K562 (cell line): ENCODE results near the gene ANKRD60. TPM values are rescaled to one million over a fixed set of nuclear protein-coding genes. Genes with fewer than 3 reads are reported as not detected.

Experiments used
- ATAC-seq: fragments of 200-7000 bp; cut with Tn5 transposase; 3 replicates; pipeline ENCODE4 v1.9.1; 2020; ENCODE audit warnings: moderate library complexity
- BruUV-seq: library from RNA; stranded (reverse); fragments of 400-500 nt; replicated peaks from 2 replicates; lab custom pipeline; 2021; lab: Mats Ljungman, UMichigan
- CTCF ChIA-PET: fragments of 300-600 bp; formaldehyde crosslinking; extraction: SDS; loops from one replicate; lab custom pipeline; 2021; ENCODE audit warnings: low intra/inter-chr PET ratio; lab: Yijun Ruan, JAX
- POLR2A ChIA-PET: fragments of 300-600, 350-650 bp; sonication (Branson Sonifier 250); formaldehyde crosslinking; extraction: SDS; loops from one replicate; lab custom pipeline; 2021; ENCODE audit warnings: antibody characterized with exemption, inconsistent platforms; lab: Yijun Ruan, JAX
- DNase-seq, 4 experiments: peaks; one replicate each; pipeline versions ENCODE4 v3.0.0 to v3.0.0-alpha.2; 2011 to 2018; ENCODE audit warnings: low spot score in 3 of 4, mixed read lengths in 3 of 4; ENCODE audit errors: extremely low read depth in 1 of 4
- FAIRE-seq: peaks from 2 replicates; lab custom pipeline; 2011; peaks lifted over from hg19 to GRCh38; lab: Jason Lieb, UNC
- H2AFZ ChIP-seq: 2 replicates; pipeline ENCODE4 v1.6.0; 2011; ENCODE audit warnings: low read depth, low read length, control low read depth, inconsistent platforms
- H3K27ac ChIP-seq: fragments of 200-600 bp; 3 replicates; pipeline ENCODE4 v1.8.0; 2011; ENCODE audit warnings: low read depth, mild to moderate bottlenecking, control low read depth, inconsistent platforms, low read length, moderate library complexity, mixed read lengths; ENCODE audit errors: extremely low read depth
- H3K27me3 ChIP-seq, 2 experiments: fragments of 300-600 bp in 1 of 2; 2 replicates in 1 of 2; 3 replicates in 1 of 2; pipeline versions ENCODE4 v1.6.0 to v1.8.0; 2011; ENCODE audit warnings: inconsistent platforms in 2 of 2, low read length in 2 of 2, mild to moderate bottlenecking in 1 of 2, mixed read lengths in 1 of 2, moderate library complexity in 1 of 2; ENCODE audit not compliant: control insufficient read depth in 2 of 2, insufficient read depth in 2 of 2
- H3K36me3 ChIP-seq: fragments of 300-600 bp; 3 replicates; pipeline ENCODE4 v1.8.0; 2011; ENCODE audit warnings: mild to moderate bottlenecking, low read length, inconsistent platforms; ENCODE audit not compliant: control insufficient read depth, insufficient read depth
- H3K4me1 ChIP-seq, 2 experiments: fragments of 200-600 bp in 1 of 2; replicated peaks in 1 of 2; 2 replicates in 1 of 2; 3 replicates in 1 of 2; pipeline versions ENCODE4 v1.5.1 to v1.8.0; 2011; ENCODE audit warnings: inconsistent platforms in 2 of 2, low read length in 2 of 2, mild to moderate bottlenecking in 1 of 2, mixed read lengths in 1 of 2, moderate library complexity in 1 of 2; ENCODE audit not compliant: control insufficient read depth in 2 of 2, insufficient read depth in 2 of 2
- H3K4me2 ChIP-seq: 2 replicates; pipeline ENCODE4 v1.6.1; 2011; ENCODE audit warnings: low read length, control low read depth, inconsistent platforms, mixed read lengths; ENCODE audit not compliant: insufficient read depth
- H3K4me3 ChIP-seq: fragments of 200-600 bp; sonication (generic), shearing (Covaris generic); 2 replicates; pipeline ENCODE4 v1.5.1; 2016; ENCODE audit warnings: control low read depth, inconsistent platforms
- H3K79me2 ChIP-seq: fragments of 200-600 bp; 3 replicates; pipeline ENCODE4 v1.8.0; 2011; ENCODE audit warnings: low read length, inconsistent platforms; ENCODE audit not compliant: control insufficient read depth, insufficient read depth
- H3K9ac ChIP-seq, 2 experiments: 2 replicates each; pipeline versions ENCODE4 v1.6.0 to v1.6.1; 2011; ENCODE audit warnings: low read depth in 2 of 2, low read length in 2 of 2, control low read depth in 1 of 2, inconsistent platforms in 1 of 2, mild to moderate bottlenecking in 1 of 2, mixed read lengths in 1 of 2; ENCODE audit not compliant: insufficient read depth in 1 of 2
- H3K9me1 ChIP-seq: one replicate; pipeline ENCODE4 v1.6.0; 2011; ENCODE audit warnings: inconsistent platforms, mild to moderate bottlenecking, low read length, moderate library complexity; ENCODE audit not compliant: control insufficient read depth, insufficient read depth
- H3K9me3 ChIP-seq: replicated peaks from 2 replicates; pipeline ENCODE4 v1.5.1; 2011; ENCODE audit warnings: low read depth, low read length, inconsistent platforms; ENCODE audit not compliant: control insufficient read depth, insufficient read depth
- H4K20me1 ChIP-seq: replicated peaks from 2 replicates; pipeline ENCODE4 v1.6.1; 2011; ENCODE audit warnings: low read length, inconsistent platforms, mixed read lengths; ENCODE audit not compliant: control insufficient read depth, insufficient read depth
- KAT8 ChIP-seq: fragments of 450-650 bp; IDR thresholded peaks from 2 replicates; pipeline ENCODE4 v1.6.1; 2016; ENCODE audit warnings: low read depth, mild to moderate bottlenecking
- MEIS2 ChIP-seq: fragments of 450-650 bp; IDR thresholded peaks from 2 replicates; pipeline ENCODE4 v1.6.1; 2014; ENCODE audit warnings: mild to moderate bottlenecking; ENCODE audit not compliant: partially characterized antibody
- SIN3B ChIP-seq: fragments of 450-650 bp; IDR thresholded peaks from 2 replicates; pipeline ENCODE4 v1.6.1; 2017; ENCODE audit warnings: low read depth, mild to moderate bottlenecking, moderate library complexity
- ZC3H11A ChIP-seq: IDR thresholded peaks from 2 replicates; pipeline ENCODE4 v1.6.1; 2012; ENCODE audit warnings: low read depth, low read length, improper control_type of control experiment
- whole genome bisulfite sequencing: fragments of 100-300 bp; shearing (Covaris generic); methylation state at CpG from one replicate; pipeline ENCODE4 v1.1.6; 2016; ENCODE audit warnings: low coverage, mixed read lengths; ENCODE audit not compliant: insufficient coverage; ENCODE audit errors: missing lambda C conversion rate; 5-methylcytosine and 5-hydroxymethylcytosine counted together
- in situ Hi-C: fragments of 300-500 bp; cut with MboI; formaldehyde crosslinking; loops from 4 replicates; pipeline ENCODE4 v1.15.0; 2018; ENCODE audit warnings: inconsistent platforms, mixed read lengths
- intact Hi-C: fragments of 100-400 bp; cut with micrococcal nuclease; formaldehyde crosslinking; loops from 2 replicates; pipeline ENCODE4 v1.14.2; 2022
- polyA plus RNA-seq, 8 experiments: library from polyadenylated mRNA; depleted of rRNA in 4 of 8; stranded (reverse) in 5 of 8; unstranded in 3 of 8; fragments of >200 nt; fragmentation: Nextera tagmentation in 2 of 8; fragmentation: Illumina TruSeq in 1 of 8; extraction: Ambion mirVana in 2 of 8; extraction: Trizol in 1 of 8; gene quantifications; 2 replicates each; pipeline versions ENCODE4 v1.2.1 to v1.2.3, GENCODE V29; 2011 to 2014; ENCODE audit warnings: inconsistent platforms in 1 of 8, missing spikeins in 1 of 8
- total RNA-seq, 7 experiments: library from RNA; depleted of rRNA in 6 of 7; stranded (reverse); fragments of >200 nt in 6 of 7; fragmentation: Illumina TruSeq in 2 of 7; extraction: Trizol in 2 of 7; gene quantifications; 2 replicates each; pipeline versions ENCODE4 v1.2.1 to v1.2.3, GENCODE V29; 2011 to 2021; ENCODE audit warnings: low replicate concordance in 1 of 7
- TF ChIP-seq, protein P1 (sequence below), 2 experiments: fragments of 450-650 bp in 1 of 2; sonication (generic) in 1 of 2; formaldehyde crosslinking in 1 of 2; IDR thresholded peaks; 2 replicates each; pipeline versions ENCODE4 v1.7.1 to v1.9.0; 2016 to 2022; ENCODE audit warnings: inconsistent platforms in 1 of 2, mild to moderate bottlenecking in 1 of 2, missing genetic modification reagents in 1 of 2
- TF ChIP-seq, protein P2 (sequence below): sonication (generic); formaldehyde crosslinking; IDR thresholded peaks from 2 replicates; pipeline ENCODE4 v1.8.0; 2023; ENCODE audit warnings: mild to moderate bottlenecking, missing genetic modification reagents
- TF ChIP-seq, protein P3 (sequence below), 2 experiments: fragments of 450-650 bp in 1 of 2; sonication (generic) in 1 of 2; formaldehyde crosslinking in 1 of 2; IDR thresholded peaks in 1 of 2; conservative IDR thresholded peaks in 1 of 2; 2 replicates each; pipeline versions ENCODE4 v1.6.1 to v1.8.1; 2016 to 2023; ENCODE audit warnings: mild to moderate bottlenecking in 2 of 2, moderate library complexity in 2 of 2, inconsistent platforms in 1 of 2, missing genetic modification reagents in 1 of 2

The ANKRD60 gene
- total and polyA plus RNA-seq, 9 of the 15 experiments (the other 6 are each of a cell fraction or from before 2014, with no cell fraction given): not detected

DNA sequence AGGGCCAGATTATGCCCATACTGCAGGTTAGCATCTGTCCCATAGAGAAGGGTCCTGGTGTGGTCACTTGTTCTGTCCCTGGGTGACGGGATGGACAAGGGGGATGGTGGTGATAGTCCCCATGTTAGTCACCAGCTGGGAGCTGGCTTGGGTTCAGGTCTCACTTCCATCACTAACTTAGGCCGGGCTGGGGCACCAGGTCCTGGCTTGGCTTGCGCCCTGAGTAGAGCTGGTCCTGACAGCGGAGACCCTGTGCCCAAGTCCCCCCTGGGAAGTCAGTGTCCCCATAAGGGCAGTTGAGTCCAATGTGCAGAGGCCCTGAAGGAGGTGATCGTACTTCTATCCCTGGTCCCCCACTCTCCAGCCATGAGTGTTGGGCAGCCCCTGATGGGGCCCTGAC is 52.6 kb downstream of the ANKRD60 start:
- no peak overlapping the region for H2AFZ ChIP-seq
- H3K9me1 ChIP-seq: no peaks in the 10 kb centered on the region
- FAIRE-seq (no peak), DNase-seq (no peak), ATAC-seq (no peak)
- no peak overlapping the region for H3K9ac ChIP-seq
- no peak overlapping the region for H3K27ac ChIP-seq
- H3K4me3 ChIP-seq: no peak overlapping the region
- H3K36me3 ChIP-seq: no peaks in the 10 kb centered on the region
- no peaks in the 10 kb centered on the region for H3K9me3 ChIP-seq
- peaks cover 21 to 54% of the 10 kb centered on the region in 2 experiments for H3K27me3 ChIP-seq
- POLR2A ChIA-PET: interaction anchor here (0.5 kb wide), 1 partner anchor 923 kb away, joined by 3 read pairs; no protein-coding TSS in a partner anchor
- peaks cover 11% of the 10 kb centered on the region for H4K20me1 ChIP-seq
- H3K4me1 ChIP-seq: peaks cover 0 to 13% of the 10 kb centered on the region in 2 experiments; a peak in 3 of 5 replicates
- no peaks in the 10 kb centered on the region for H3K79me2 ChIP-seq
- in situ Hi-C loops: no loop called here
- 0% methylated on average over 5 of the region's 5 CpGs for WGBS
- CTCF ChIA-PET: no interaction called here
- H3K4me2 ChIP-seq: no peak overlapping the region
- no TSS peak for BruUV-seq
- intact Hi-C loops: no loop called here
- TF ChIP-seq ZC3H11A (no peak), KAT8 (no peak), SIN3B (no peak), MEIS2 (no peak)
- TF ChIP-seq, protein P1, sequence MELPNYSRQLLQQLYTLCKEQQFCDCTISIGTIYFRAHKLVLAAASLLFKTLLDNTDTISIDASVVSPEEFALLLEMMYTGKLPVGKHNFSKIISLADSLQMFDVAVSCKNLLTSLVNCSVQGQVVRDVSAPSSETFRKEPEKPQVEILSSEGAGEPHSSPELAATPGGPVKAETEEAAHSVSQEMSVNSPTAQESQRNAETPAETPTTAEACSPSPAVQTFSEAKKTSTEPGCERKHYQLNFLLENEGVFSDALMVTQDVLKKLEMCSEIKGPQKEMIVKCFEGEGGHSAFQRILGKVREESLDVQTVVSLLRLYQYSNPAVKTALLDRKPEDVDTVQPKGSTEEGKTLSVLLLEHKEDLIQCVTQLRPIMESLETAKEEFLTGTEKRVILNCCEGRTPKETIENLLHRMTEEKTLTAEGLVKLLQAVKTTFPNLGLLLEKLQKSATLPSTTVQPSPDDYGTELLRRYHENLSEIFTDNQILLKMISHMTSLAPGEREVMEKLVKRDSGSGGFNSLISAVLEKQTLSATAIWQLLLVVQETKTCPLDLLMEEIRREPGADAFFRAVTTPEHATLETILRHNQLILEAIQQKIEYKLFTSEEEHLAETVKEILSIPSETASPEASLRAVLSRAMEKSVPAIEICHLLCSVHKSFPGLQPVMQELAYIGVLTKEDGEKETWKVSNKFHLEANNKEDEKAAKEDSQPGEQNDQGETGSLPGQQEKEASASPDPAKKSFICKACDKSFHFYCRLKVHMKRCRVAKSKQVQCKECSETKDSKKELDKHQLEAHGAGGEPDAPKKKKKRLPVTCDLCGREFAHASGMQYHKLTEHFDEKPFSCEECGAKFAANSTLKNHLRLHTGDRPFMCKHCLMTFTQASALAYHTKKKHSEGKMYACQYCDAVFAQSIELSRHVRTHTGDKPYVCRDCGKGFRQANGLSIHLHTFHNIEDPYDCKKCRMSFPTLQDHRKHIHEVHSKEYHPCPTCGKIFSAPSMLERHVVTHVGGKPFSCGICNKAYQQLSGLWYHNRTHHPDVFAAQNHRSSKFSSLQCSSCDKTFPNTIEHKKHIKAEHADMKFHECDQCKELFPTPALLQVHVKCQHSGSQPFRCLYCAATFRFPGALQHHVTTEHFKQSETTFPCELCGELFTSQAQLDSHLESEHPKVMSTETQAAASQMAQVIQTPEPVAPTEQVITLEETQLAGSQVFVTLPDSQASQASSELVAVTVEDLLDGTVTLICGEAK (IDR thresholded peaks at IDR 0.05): no peak
- TF ChIP-seq, protein P1 (CRISPR knock-in tag; IDR thresholded peaks at IDR 0.05): no peak
- TF ChIP-seq, protein P2, sequence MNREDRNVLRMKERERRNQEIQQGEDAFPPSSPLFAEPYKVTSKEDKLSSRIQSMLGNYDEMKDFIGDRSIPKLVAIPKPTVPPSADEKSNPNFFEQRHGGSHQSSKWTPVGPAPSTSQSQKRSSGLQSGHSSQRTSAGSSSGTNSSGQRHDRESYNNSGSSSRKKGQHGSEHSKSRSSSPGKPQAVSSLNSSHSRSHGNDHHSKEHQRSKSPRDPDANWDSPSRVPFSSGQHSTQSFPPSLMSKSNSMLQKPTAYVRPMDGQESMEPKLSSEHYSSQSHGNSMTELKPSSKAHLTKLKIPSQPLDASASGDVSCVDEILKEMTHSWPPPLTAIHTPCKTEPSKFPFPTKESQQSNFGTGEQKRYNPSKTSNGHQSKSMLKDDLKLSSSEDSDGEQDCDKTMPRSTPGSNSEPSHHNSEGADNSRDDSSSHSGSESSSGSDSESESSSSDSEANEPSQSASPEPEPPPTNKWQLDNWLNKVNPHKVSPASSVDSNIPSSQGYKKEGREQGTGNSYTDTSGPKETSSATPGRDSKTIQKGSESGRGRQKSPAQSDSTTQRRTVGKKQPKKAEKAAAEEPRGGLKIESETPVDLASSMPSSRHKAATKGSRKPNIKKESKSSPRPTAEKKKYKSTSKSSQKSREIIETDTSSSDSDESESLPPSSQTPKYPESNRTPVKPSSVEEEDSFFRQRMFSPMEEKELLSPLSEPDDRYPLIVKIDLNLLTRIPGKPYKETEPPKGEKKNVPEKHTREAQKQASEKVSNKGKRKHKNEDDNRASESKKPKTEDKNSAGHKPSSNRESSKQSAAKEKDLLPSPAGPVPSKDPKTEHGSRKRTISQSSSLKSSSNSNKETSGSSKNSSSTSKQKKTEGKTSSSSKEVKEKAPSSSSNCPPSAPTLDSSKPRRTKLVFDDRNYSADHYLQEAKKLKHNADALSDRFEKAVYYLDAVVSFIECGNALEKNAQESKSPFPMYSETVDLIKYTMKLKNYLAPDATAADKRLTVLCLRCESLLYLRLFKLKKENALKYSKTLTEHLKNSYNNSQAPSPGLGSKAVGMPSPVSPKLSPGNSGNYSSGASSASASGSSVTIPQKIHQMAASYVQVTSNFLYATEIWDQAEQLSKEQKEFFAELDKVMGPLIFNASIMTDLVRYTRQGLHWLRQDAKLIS (CRISPR knock-in tag): no peak
- TF ChIP-seq, protein P3, sequence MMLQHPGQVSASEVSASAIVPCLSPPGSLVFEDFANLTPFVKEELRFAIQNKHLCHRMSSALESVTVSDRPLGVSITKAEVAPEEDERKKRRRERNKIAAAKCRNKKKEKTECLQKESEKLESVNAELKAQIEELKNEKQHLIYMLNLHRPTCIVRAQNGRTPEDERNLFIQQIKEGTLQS (IDR thresholded peaks at IDR 0.05): no peak
- TF ChIP-seq, protein P3 (CRISPR knock-in tag; conservative IDR thresholded peaks at IDR 0.05): no peak
